ENCODE measurements around the gene ELAVL2.

ELAVL2 gene

GRCh38 chr9:23674016-23674585, 151.9 kb downstream of the ELAVL2 start:
- no peak for DNase-seq (ENCODE audit: low read depth)
- H3K4me3 ChIP-seq (ENCODE audit: low read depth, low read length), result no peak overlapping the region
- TF ChIP-seq MYC (IDR thresholded peaks at IDR 0.05; ENCODE audit: low read depth, low read length), result no peak
- TF ChIP-seq, protein P1, sequence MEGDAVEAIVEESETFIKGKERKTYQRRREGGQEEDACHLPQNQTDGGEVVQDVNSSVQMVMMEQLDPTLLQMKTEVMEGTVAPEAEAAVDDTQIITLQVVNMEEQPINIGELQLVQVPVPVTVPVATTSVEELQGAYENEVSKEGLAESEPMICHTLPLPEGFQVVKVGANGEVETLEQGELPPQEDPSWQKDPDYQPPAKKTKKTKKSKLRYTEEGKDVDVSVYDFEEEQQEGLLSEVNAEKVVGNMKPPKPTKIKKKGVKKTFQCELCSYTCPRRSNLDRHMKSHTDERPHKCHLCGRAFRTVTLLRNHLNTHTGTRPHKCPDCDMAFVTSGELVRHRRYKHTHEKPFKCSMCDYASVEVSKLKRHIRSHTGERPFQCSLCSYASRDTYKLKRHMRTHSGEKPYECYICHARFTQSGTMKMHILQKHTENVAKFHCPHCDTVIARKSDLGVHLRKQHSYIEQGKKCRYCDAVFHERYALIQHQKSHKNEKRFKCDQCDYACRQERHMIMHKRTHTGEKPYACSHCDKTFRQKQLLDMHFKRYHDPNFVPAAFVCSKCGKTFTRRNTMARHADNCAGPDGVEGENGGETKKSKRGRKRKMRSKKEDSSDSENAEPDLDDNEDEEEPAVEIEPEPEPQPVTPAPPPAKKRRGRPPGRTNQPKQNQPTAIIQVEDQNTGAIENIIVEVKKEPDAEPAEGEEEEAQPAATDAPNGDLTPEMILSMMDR (IDR thresholded peaks at IDR 0.05; ENCODE audit: low read depth, low read length), result no peak

DNA sequence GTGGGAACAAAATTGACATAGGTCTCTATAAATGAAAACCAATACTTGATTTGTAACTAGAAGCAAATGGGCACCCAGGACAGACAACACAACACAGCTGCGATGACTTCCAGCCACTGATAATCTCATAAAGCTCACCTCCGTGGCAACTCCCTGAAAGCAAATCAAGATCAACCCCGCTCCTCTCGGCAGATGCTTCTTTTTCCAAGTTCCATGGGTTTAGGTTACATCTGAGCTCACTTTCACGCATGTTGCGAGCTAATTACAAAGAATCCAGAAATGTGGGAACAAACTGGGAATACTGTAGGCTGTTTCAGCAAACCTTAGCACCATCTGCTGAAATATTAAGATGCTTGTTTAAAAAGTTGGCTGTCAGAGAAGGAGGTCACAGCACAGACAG, 153.9 kb downstream of the ELAVL2 start:
- H3K4me3 ChIP-seq (ENCODE audit: low read depth, low read length), result no peak overlapping the region
- TF ChIP-seq, protein P2, sequence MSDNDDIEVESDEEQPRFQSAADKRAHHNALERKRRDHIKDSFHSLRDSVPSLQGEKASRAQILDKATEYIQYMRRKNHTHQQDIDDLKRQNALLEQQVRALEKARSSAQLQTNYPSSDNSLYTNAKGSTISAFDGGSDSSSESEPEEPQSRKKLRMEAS (IDR thresholded peaks at IDR 0.05; ENCODE audit: low read depth, low read length), result no peak
- TF ChIP-seq MYC (IDR thresholded peaks at IDR 0.05; ENCODE audit: low read depth, low read length), result no peak
- TF ChIP-seq POLR2A (IDR thresholded peaks at IDR 0.05; ENCODE audit: extremely low read depth, insufficient read length), result no peak
- TF ChIP-seq, protein P1 (IDR thresholded peaks at IDR 0.05; ENCODE audit: low read depth, low read length), result no peak
- no peak for DNase-seq (ENCODE audit: low read depth)

DNA sequence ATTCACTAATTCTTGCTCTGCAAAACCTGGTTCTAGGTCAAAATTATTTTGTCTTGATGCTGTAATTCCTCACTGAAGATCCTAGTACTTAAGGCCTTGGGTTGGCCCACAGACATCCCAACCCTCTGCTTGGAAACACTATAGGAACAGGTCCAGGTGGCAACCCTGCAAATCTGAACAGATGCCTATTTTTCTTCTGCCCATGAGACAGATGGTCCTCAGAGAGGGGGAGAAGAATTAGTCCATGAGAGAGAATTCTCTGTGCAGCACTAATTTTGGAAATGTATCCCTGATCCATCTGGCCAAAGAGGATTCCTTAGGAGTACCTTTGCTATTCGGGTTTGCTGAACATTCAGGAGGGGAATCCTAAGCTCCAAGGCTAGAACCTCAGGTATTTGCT, 156.3 kb downstream of the ELAVL2 start:
- no peak for DNase-seq (ENCODE audit: low read depth)
- TF ChIP-seq POLR2A (IDR thresholded peaks at IDR 0.05; ENCODE audit: extremely low read depth, insufficient read length) (no peak), MYC (IDR thresholded peaks at IDR 0.05; ENCODE audit: low read depth, low read length) (no peak)
- TF ChIP-seq, protein P2 (IDR thresholded peaks at IDR 0.05; ENCODE audit: low read depth, low read length), result no peak
- TF ChIP-seq, protein P1 (IDR thresholded peaks at IDR 0.05; ENCODE audit: low read depth, low read length), result no peak
- H3K4me3 ChIP-seq (ENCODE audit: low read depth, low read length), result no peak overlapping the region

DNA sequence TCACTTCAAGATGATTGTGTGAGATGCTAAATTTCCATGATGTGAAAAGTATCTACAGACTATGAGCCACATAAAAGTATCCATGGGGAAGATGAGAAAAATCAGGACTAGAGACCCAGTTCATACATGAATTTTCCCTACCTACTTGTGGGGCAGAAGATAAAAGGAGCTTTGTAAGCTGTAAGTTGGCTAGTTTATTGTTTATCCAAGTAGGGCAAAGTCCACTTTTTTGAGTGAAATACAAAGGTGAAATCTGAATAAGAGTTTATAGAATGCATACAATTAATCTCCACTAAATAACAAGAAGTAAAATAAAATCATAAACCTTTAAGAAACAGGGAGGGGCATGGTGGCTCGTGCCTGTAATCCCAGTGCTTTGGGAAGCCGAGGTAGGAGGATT, 160.4 kb downstream of the ELAVL2 start:
- TF ChIP-seq, protein P2 (IDR thresholded peaks at IDR 0.05; ENCODE audit: low read depth, low read length), result no peak
- TF ChIP-seq, protein P1 (IDR thresholded peaks at IDR 0.05; ENCODE audit: low read depth, low read length), result no peak
- TF ChIP-seq MYC (IDR thresholded peaks at IDR 0.05; ENCODE audit: low read depth, low read length), result no peak
- no peak for DNase-seq (ENCODE audit: low read depth)
- no peak overlapping the region for H3K4me3 ChIP-seq (ENCODE audit: low read depth, low read length)

GRCh38 chr9:23665051-23665450, 161.0 kb downstream of the ELAVL2 start:
- H3K4me3 ChIP-seq (ENCODE audit: low read depth, low read length), result no peak overlapping the region
- no peak for TF ChIP-seq MYC (IDR thresholded peaks at IDR 0.05; ENCODE audit: low read depth, low read length)
- TF ChIP-seq, protein P2 (IDR thresholded peaks at IDR 0.05; ENCODE audit: low read depth, low read length), result no peak
- no peak for TF ChIP-seq POLR2A (IDR thresholded peaks at IDR 0.05; ENCODE audit: extremely low read depth, insufficient read length)
- TF ChIP-seq, protein P1 (IDR thresholded peaks at IDR 0.05; ENCODE audit: low read depth, low read length), result no peak
- DNase-seq (ENCODE audit: low read depth), result no peak

DNA sequence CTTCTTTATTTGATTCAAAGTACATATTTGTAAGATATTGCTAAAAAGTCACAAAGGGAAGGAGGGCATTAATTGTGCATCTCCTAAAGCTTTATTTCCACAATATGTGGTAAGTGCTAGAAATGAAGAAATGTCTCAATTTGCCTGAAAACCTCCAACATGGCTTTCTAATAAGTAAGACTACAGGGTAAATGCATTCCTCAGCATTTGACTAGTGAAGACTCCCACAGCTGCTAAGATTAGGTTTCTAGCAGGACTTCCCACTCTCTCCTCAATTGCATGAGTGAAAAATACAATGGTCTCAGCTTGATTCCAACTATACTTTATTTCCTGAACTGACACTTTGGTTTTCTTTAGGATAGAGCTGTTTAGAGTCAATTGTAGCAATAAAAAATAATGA, 162.1 kb downstream of the ELAVL2 start:
- TF ChIP-seq, protein P1 (IDR thresholded peaks at IDR 0.05; ENCODE audit: low read depth, low read length), result no peak
- TF ChIP-seq POLR2A (IDR thresholded peaks at IDR 0.05; ENCODE audit: extremely low read depth, insufficient read length) (no peak), MYC (IDR thresholded peaks at IDR 0.05; ENCODE audit: low read depth, low read length) (no peak)
- TF ChIP-seq, protein P2 (IDR thresholded peaks at IDR 0.05; ENCODE audit: low read depth, low read length), result no peak
- H3K4me3 ChIP-seq (ENCODE audit: low read depth, low read length), result no peak overlapping the region
- DNase-seq (ENCODE audit: low read depth), result no peak

All from NB4 (cell line).